HUES64 (cell line): ENCODE data around the gene TUBA1A. TPM values are rescaled to one million over a fixed set of nuclear protein-coding genes. Genes with fewer than 3 reads are reported as not detected.

ENCODE experiments used
- H3K27ac ChIP-seq: 2 replicates; pipeline ENCODE4 v1.7.0; 2013; ENCODE audit warnings: low read depth, low read length, inconsistent platforms
- H3K27me3 ChIP-seq: 2 replicates; pipeline ENCODE4 v1.6.1; 2013; ENCODE audit warnings: mild to moderate bottlenecking, low read length; ENCODE audit not compliant: insufficient read depth
- H3K36me3 ChIP-seq: 2 replicates; pipeline ENCODE4 v1.6.1; 2013; ENCODE audit warnings: mild to moderate bottlenecking, low read length; ENCODE audit not compliant: insufficient read depth
- H3K4me1 ChIP-seq: 2 replicates; pipeline ENCODE4 v1.6.1; 2013; ENCODE audit warnings: mild to moderate bottlenecking, low read length, moderate library complexity; ENCODE audit not compliant: insufficient read depth
- H3K4me3 ChIP-seq: 2 replicates; pipeline ENCODE4 v1.5.1; 2013; ENCODE audit warnings: mild to moderate bottlenecking, low read length, moderate library complexity
- H3K9ac ChIP-seq: 2 replicates; pipeline ENCODE4 v1.6.1; 2013; ENCODE audit warnings: mild to moderate bottlenecking, low read depth, low read length
- H3K9me3 ChIP-seq: 2 replicates; pipeline ENCODE4 v1.6.1; 2013; ENCODE audit warnings: low read depth, low read length; ENCODE audit not compliant: insufficient read depth
- WGBS: fragments of 150-250, 120-280 bp; methylation state at CpG from one replicate; pipeline ENCODE4 v1.1.7; 2013; ENCODE audit warnings: missing lambda C conversion rate; 5-methylcytosine and 5-hydroxymethylcytosine counted together
- polyA plus RNA-seq, 2 experiments: library from polyadenylated mRNA; stranded (reverse); fragments of 50-300 nt; gene quantifications; one replicate each; pipeline ENCODE4 v1.2.3, GENCODE V29; 2013

TUBA1A gene
- 521 TPM for polyA plus RNA-seq (2013, experiment 1 of 2)
- polyA plus RNA-seq (2013, experiment 2 of 2) = 770 TPM

DNA sequence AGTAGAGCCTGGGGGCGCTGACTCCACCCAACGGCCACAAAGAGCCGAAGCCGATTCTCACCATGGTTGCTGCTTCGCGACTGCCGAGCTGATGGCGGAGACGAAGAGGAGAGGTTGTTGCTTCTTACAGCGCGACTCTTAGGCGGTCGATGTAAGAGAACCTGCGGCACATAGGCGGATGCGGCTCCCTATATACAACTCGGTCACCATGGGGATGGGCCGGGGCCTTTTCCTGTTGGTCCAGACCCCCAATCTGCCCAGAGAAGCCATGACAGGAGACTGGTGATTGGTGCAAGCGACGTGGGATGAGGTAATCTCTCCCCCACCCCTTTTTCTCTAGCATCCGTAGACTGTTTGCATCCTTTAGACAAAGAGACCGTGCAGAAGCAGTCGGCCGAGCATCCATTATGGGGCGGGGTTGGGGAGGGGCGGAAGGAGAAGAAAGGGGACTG is at the start of gene TUBA1A:
TUBA1A (minus strand) TSS at position 165 of the 452 bp plus-strand sequence; CDS start at position 64, 101 bp downstream.
- peaks cover 20% of the 10 kb centered on the region for H3K4me1 ChIP-seq

GRCh38 chr12:49236423-49236822 is 47.5 kb upstream of the TUBA1A start:
- no peak overlapping the region for H3K9ac ChIP-seq
- H3K36me3 ChIP-seq = no peaks in the 10 kb centered on the region
- H3K27me3 ChIP-seq = no peaks in the 10 kb centered on the region
- WGBS = 100% methylated on average over 1 of the region's 1 CpG
- no peaks in the 10 kb centered on the region for H3K9me3 ChIP-seq
- H3K4me1 ChIP-seq = peaks cover 24% of the 10 kb centered on the region
- H3K4me3 ChIP-seq = no peak overlapping the region
- H3K27ac ChIP-seq = no peak overlapping the region

More for the DNA sequence above, at the start of gene TUBA1A:
- peaks cover 30% of the 10 kb centered on the region for H3K36me3 ChIP-seq
- peak within 1 kb of the TSS; percentile 86 for H3K9ac ChIP-seq
- no peaks in the 10 kb centered on the region for H3K27me3 ChIP-seq
- H3K9me3 ChIP-seq = no peaks in the 10 kb centered on the region
- WGBS = under 1% methylated on average over 24 of the region's 26 CpGs
- peak within 1 kb of the TSS; percentile 89 for H3K4me3 ChIP-seq
- H3K27ac ChIP-seq = peak within 1 kb of the TSS; percentile 81

DNA sequence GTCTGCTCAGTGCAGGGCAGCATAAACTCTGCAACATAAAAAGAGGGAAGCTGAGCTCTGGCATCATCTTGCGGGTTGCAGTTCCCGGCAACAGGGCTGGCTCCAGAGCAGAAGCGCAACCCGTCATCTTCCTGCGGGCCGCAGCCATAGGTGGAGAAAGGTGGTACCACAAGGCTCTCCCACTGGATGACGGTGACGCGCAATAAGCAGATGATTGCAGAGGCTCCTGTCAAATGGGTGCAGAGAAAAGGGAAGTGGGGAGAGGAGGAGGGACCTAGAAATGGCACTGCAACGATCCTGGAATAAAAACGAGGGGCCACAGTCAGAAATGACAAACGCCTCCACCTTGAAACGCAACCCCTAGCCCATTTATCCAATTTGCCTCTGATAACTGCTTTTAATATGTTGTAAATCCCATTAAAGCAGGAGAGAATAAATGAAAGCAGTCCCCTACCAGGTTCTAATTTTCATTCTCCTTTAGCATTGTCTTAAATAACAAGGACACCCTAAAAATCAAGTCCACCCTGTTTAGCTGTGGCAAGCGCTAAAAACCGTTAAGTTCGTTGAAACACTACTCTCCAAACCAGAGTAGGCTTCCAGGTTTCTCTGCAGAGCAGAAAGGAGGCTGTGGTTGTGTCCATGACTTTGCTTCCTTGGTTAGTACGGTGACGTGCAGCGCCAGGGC is 45.1 kb upstream of the TUBA1A start:
- WGBS = 77% methylated on average over 19 of the region's 19 CpGs
- peak overlapping the region; percentile 87; the same call in 1 of the 2 replicates for H3K9ac ChIP-seq
- peaks cover 24% of the 10 kb centered on the region for H3K4me1 ChIP-seq
- H3K27ac ChIP-seq = 0 out of 2 replicates have a peak overlapping the region, but pooled peaks have one; percentile 28
- peak overlapping the region; percentile 81 for H3K4me3 ChIP-seq
- H3K9me3 ChIP-seq = no peaks in the 10 kb centered on the region
- H3K36me3 ChIP-seq = no peaks in the 10 kb centered on the region
- no peaks in the 10 kb centered on the region for H3K27me3 ChIP-seq

- Histone ChIP-seq H3K27me3 (no peaks in the 10 kb centered on the region), H3K9ac (peak overlapping the region; percentile 66; the same call in 1 of the 2 replicates), H3K4me1 (peaks cover 24% of the 10 kb centered on the region), H3K27ac (no peak overlapping the region), H3K9me3 (no peaks in the 10 kb centered on the region), H3K4me3 (no peak overlapping the region), H3K36me3 (no peaks in the 10 kb centered on the region)
- WGBS = 58% methylated on average over 25 of the region's 25 CpGs
Observed at GRCh38 chr12:49232940-49233841, 44.3 kb upstream of the TUBA1A start.

DNA sequence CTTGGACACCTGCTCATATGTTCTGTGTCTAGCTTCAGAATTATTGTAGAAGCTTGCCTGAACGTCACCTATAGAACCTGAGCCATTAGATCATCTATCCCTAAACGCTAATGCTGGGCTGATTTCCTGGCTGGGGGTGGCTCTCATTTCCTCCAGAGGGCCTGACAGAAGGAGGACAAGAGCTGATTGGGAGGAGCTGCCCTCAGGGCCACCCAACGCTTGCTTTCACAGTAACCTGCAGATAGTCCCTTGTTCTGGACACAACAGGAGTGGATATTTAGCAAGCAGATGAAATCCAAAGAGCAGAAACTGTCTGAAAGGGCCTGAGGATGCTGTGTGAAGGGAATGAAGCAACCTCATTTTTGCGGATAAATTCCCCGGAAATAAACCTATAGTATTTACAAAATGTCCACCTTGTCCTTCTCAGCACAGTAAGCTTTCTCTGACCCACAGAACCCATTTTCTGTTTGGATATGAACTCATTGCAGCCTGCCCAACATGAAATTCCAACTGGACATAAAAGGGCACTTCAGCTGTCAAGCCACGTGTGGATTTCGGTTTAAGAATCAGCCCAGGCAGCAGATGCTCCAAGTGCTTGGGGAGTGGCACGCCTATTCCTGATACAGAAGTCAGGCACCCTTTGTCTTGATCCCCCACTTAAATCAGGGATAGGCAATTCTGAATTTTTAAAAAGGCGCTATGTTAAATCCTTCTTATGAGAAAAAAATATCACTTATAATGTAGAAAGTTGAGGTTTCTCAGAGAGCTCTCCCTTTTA is 43.2 kb upstream of the TUBA1A start:
- Histone ChIP-seq H3K27ac (no peak overlapping the region), H3K9me3 (no peaks in the 10 kb centered on the region), H3K36me3 (no peaks in the 10 kb centered on the region), H3K4me3 (no peak overlapping the region), H3K9ac (peak overlapping the region; percentile 66; the same call in 1 of the 2 replicates), H3K27me3 (no peaks in the 10 kb centered on the region), H3K4me1 (peaks cover 24% of the 10 kb centered on the region)
- WGBS = 73% methylated on average over 8 of the region's 9 CpGs

GRCh38 chr12:49230805-49231194 is 41.9 kb upstream of the TUBA1A start:
- peaks cover 24% of the 10 kb centered on the region for H3K4me1 ChIP-seq
- WGBS = 94% methylated on average over 3 of the region's 3 CpGs
- no peaks in the 10 kb centered on the region for H3K27me3 ChIP-seq
- no peak overlapping the region for H3K4me3 ChIP-seq
- H3K36me3 ChIP-seq = no peaks in the 10 kb centered on the region
- no peak overlapping the region for H3K9ac ChIP-seq
- no peak overlapping the region for H3K27ac ChIP-seq
- no peaks in the 10 kb centered on the region for H3K9me3 ChIP-seq

DNA sequence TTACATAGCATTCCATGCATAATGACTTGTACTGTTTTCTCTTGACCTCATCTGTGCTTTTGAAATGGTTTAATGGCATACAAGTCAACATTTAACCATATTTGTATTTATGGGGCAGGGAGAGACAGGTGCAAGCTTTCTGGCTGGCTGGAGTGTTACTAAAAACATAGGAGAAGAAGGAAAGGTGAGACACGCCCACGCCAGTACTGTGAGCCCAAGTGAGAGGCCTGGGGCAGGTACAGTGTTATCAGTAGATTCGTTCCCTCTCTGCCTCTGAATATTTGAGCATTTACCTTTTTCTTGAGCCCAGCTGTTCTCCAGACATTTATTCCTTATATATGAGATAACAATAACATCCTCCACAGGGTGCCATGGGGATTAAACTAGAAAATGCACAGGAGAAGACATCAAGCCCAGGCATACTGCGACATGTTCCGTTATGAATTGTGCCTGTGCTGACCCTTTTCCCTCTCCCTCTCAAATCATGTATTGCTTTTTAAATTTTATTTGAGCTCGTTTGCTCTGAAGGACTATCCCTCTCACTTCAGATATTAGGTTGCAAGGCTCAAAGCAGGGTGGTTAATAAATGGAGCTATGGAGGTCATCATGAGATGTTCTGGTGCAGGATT is 41.4 kb upstream of the TUBA1A start:
- H3K4me1 ChIP-seq = peaks cover 24% of the 10 kb centered on the region
- no peaks in the 10 kb centered on the region for H3K27me3 ChIP-seq
- no peak overlapping the region for H3K4me3 ChIP-seq
- no peaks in the 10 kb centered on the region for H3K9me3 ChIP-seq
- no peak overlapping the region for H3K27ac ChIP-seq
- no peak overlapping the region for H3K9ac ChIP-seq
- H3K36me3 ChIP-seq = no peaks in the 10 kb centered on the region
- 88% methylated on average over 6 of the region's 6 CpGs for WGBS

- 67% methylated on average over 3 of the region's 3 CpGs for WGBS
- no peak overlapping the region for H3K4me3 ChIP-seq
Observed at GRCh38 chr12:49228653-49229052, 39.8 kb upstream of the TUBA1A start.

GRCh38 chr12:49227713-49228112 is 38.8 kb upstream of the TUBA1A start:
- Histone ChIP-seq H3K27ac (no peak overlapping the region), H3K36me3 (no peaks in the 10 kb centered on the region), H3K4me1 (peaks cover 9% of the 10 kb centered on the region), H3K9ac (no peak overlapping the region), H3K4me3 (no peak overlapping the region), H3K9me3 (no peaks in the 10 kb centered on the region), H3K27me3 (no peaks in the 10 kb centered on the region)
- 92% methylated on average over 3 of the region's 3 CpGs for WGBS

More at GRCh38 chr12:49228653-49229052, 39.8 kb upstream of the TUBA1A start:
- H3K27me3 ChIP-seq = no peaks in the 10 kb centered on the region
- H3K9me3 ChIP-seq = no peaks in the 10 kb centered on the region
- H3K4me1 ChIP-seq = peaks cover 18% of the 10 kb centered on the region
- no peak overlapping the region for H3K9ac ChIP-seq
- H3K36me3 ChIP-seq = no peaks in the 10 kb centered on the region
- H3K27ac ChIP-seq = no peak overlapping the region

DNA sequence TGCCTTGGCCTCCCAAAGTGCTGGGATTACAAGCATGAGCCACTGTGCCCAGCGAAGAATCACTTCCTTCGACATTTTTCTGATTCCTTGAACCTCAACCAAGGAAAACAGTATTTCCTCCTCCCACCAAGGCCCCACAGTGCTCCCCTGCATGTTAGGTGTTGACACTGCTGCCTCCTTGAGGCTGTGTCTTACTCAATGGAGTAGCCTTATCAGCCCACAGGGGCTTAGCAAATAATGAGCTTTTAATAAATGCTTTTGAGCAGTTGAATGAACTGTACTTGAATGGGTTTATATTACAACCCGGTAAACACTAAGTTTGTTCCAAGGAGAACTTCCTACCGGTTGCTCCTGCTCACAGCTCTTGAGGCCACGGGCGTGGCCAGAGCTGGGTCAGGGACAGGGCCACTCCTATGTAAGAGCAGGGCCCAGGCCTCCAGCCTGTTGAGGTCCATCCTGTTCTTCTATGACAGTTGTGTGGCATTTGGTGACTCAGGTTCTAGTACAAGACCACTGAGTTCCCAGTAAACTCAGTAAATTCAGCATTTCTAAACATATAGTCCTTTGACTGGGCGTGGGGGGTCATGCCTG is 36.8 kb upstream of the TUBA1A start:
- Histone ChIP-seq H3K27me3 (no peaks in the 10 kb centered on the region), H3K4me3 (no peak overlapping the region), H3K27ac (no peak overlapping the region), H3K9me3 (no peaks in the 10 kb centered on the region), H3K4me1 (no peaks in the 10 kb centered on the region), H3K9ac (no peak overlapping the region), H3K36me3 (no peaks in the 10 kb centered on the region)
- 89% methylated on average over 7 of the region's 7 CpGs for WGBS
